Stimulated activated CD4-positive, alpha-beta T cell treated with anti-CD3 and anti-CD28 coated beads, Interleukin-4, amount 100 ng/mL, for 1 hour (primary cell): ENCODE measurements around the gene BRD2.
"Not testable (repeated sequence)": the region's sequence is repeated elsewhere in the genome, so short reads cannot be mapped to it uniquely, and the experiment has no call there.

Experiments used
- DNase-seq: peaks from one replicate; pipeline ENCODE4 v3.0.0-alpha.2; 2020

BRD2 gene

DNA sequence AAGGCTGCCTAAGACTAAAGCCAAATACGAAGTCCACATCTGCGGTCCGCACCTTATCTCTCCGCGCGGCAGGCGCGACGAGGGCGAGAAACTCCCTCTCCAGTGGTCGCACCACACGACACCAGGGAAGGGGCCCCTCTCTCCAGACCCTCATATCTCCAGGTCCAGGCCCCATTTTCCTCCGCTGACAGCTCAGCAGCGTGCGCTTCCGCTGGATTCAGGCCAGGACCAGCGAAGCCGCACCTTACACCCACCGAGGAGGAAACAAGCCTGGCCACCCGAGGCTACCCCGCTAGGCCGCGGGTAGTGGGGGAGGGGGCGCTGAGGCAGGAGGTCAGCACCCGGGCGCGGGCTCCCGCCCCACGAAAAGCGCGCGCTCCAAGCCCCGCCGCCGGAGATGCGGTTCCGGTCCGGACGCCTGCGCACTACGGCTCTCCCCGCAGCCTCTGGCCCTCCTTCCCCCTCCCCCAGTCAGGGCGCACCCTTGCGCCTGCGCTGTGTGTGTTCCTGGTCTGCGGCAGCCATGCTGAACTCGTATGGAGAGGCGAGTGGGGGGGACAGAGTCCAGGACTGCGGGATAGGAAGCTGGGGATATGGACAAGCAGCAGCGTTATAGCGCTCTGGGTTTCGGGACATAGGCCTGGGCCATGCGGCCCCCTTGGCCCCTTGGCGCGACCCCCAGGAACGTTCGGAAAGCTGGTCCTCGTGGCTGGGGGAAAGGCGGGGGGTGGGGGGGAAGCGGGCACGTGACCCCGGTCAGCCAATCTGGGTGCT, at the start of gene BRD2:
TSS of gene BRD2 (plus strand) at position 502 of the 774 bp plus-strand sequence. CDS start 4,305 bp downstream, outside the sequence.
- DNase-seq = peak; percentile 95

GRCh38 chr6:32920715-32921114, 47.7 kb upstream of the BRD2 start:
- no peak for DNase-seq

GRCh38 chr6:32922083-32922482, 46.3 kb upstream of the BRD2 start:
- DNase-seq = no peak

GRCh38 chr6:32931211-32931610, 37.2 kb upstream of the BRD2 start:
- DNase-seq = no peak

- no peak for DNase-seq
Measured at GRCh38 chr6:32932132-32932868, 36.1 kb upstream of the BRD2 start.

GRCh38 chr6:32933661-32934085, 34.7 kb upstream of the BRD2 start:
- DNase-seq = peak; percentile 77

GRCh38 chr6:32935551-32936238, 32.7 kb upstream of the BRD2 start:
- DNase-seq = no peak

- no peak for DNase-seq
Measured at GRCh38 chr6:32936239-32937152, 31.9 kb upstream of the BRD2 start.

GRCh38 chr6:32937230-32937633, 31.2 kb upstream of the BRD2 start:
- DNase-seq = no peak

- DNase-seq = no peak
Measured at GRCh38 chr6:32938494-32938893, 29.9 kb upstream of the BRD2 start.

GRCh38 chr6:32940656-32941213, 27.7 kb upstream of the BRD2 start, which contains the start of gene HLA-DMB:
Gene HLA-DMB, minus strand, starts transcription at chr6:32941028. Its CDS starts 221 bp downstream, at chr6:32940807.
- DNase-seq = no peak

DNA sequence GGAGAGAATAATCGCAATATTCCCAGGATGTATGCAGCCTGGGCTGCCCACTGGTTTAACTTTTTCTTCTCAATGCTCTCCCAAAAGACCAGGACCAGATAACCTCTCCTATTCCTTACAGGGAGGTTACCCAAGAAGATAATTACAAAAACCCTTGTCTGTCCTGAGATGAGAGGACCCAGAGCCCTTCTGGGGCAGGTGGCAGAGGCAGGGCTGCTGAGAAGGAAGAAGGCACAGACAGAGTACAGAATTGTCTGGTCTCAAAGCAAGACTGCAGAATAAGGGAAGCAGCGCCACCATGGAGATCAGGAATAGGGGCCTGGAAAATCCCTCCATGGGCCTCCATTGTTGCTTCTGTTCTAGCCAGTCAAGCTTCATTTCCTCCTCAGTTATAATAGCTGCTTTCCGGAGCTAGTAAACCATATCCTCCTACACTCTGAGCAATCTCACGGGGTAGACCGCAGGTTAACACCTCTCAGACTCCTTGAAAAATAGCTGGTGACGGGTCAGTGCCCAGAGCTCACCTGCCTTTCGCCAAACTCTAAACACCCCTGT, 27.1 kb upstream of the BRD2 start:
- peak; percentile 13 for DNase-seq

DNA sequence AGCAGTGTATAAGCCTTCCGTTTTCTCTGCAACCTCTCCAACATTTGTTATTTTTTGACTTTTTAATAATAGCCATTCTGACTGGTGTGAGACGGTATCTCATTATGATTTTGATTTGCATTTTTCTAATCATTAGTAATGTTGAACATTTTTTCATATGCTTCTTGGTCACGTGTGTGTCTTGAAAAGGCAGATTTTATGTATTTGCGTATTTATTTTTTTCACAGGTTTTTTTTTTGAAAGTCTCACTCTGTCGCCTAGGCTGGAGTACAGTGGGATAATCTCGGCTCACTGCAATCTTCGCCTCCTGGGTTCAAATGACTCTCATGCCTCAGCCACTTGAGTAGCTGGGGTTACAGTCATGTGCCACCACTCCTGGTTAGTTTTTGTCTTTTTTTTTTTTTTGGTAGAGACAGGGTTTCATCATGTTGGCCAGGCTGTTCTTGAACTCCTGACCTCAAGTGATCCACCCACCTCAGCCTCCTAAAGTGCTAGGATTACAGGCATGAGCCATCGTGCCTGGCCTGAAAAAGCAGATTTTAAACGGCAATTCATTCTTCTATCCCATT, 25.8 kb upstream of the BRD2 start:
- not testable (repeated sequence) for DNase-seq

GRCh38 chr6:32943864-32944649, 24.3 kb upstream of the BRD2 start:
- DNase-seq = peak; percentile 12

- DNase-seq = peak; percentile 13
Measured at GRCh38 chr6:32945108-32945760, 23.2 kb upstream of the BRD2 start.

- DNase-seq = no peak
Measured at GRCh38 chr6:32945953-32946352, 22.4 kb upstream of the BRD2 start.

- DNase-seq = no peak
Measured at GRCh38 chr6:32946893-32947292, 21.5 kb upstream of the BRD2 start.

DNA sequence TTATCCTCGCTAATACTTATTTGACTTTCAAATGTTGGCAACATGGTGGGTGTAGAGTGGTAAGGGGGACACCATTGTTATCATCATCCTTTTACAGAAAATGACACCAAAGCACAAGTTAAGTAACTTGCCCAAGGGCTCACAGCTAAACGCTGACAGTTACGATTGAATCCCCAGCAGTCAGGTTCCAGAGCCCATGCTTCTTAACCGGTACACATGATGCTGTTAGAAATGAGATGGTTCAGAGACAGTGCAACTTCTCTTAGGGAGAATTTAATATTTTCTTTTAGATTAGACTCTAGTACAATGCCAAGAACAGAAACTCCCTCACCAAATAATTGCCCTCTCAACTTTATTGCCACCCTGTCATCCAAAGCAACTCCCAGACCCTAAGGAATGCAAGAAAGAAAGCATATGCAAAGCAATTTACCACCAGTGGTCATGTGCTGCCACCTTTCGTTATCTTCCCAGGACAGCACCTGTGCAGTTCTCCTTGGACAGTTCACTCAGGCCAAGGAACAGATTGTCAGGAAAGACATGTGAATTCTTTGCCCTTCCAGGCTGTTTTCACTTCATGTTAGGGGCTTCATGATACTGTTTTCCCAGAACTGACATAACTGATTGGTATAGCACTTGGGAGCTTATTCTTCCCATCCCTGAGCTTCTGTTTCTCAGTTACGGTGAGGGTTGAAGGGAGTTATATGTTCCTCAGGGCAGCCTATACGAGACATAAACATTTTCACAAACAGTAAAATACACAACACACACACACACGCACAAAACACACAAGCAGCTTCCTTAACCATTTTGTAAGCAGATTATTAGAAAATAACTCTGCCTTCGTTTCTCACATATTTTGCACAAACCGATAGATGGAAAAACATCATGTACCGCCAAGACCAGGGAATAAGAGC, 20.6 kb upstream of the BRD2 start:
- DNase-seq = peak; percentile 18

DNA sequence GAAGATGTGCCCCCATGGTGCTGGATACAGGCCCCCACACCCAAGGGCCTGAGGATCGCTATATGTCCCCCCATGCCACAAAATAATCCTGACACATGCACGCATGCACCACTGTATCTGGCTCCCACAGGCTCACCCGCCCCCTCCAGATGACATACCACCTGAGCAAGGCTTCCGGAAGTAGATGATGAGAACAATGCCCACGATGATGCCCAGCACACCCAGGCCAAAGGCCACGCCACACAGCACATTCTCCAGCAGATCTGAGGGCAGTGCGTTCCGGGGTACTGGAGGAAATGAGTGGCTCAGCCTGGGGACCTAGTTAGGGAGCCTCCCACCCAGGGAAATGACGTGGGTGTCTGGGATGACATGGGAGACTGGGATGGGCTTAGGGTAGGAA, 19.3 kb upstream of the BRD2 start:
- no peak for DNase-seq
